ENCODE results near the gene EVL.

The EVL gene, protein sequence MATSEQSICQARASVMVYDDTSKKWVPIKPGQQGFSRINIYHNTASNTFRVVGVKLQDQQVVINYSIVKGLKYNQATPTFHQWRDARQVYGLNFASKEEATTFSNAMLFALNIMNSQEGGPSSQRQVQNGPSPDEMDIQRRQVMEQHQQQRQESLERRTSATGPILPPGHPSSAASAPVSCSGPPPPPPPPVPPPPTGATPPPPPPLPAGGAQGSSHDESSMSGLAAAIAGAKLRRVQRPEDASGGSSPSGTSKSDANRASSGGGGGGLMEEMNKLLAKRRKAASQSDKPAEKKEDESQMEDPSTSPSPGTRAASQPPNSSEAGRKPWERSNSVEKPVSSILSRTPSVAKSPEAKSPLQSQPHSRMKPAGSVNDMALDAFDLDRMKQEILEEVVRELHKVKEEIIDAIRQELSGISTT

DNA sequence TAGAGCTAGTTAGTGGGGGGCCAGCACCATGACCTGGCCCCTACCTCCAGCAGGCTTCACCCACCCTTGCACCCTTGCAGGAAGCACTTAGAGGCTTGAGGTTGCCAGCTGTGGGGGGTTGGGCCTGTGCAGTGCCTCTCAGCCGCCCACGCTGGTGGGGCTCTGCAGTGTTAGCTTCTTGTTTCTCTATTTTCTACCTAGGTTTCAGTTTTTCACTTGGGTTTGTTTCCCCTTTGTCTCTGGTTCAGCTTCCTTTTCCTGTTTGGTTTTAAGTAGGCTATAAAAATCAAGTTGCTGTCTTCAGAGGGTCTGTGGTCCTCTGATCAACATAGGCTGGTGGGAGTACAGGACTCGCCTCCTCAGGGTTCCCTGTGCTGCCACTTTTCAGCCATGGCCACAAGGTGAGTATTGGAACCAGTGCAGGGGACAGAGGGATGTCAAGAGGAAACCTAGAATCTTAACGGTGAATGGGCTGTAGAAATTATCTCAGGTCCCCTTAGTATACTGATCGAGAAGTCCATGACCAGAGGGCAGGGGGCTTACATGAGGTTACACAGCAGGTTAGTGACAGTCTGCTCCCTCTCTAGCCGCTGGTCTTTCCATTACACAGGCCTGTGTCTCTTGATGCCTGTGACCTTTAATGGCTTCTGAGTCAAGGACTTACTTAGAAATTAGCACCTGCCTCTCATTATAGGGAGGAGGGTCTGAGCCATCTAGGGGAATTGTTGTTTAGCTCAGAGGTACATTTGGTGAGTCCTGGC lies at the start of gene EVL:
Gene EVL, plus strand, starts transcription at position 312 of the 761 bp plus-strand sequence. Its CDS starts 79 bp downstream, at position 391.
- H3K4me3 ChIP-seq (ENCODE audit: low read depth in 1 of 5, low read length in 5 of 5), result peak within 1 kb of the TSS in 3 of 5 donors; percentile 21 to 42 (median 35)
- H3K9ac ChIP-seq (ENCODE audit: low read length in 5 of 5), result peak within 1 kb of the TSS in 2 of 5 donors; percentile 42 to 47
- H3K27ac ChIP-seq (ENCODE audit: low read depth, low read length), result no peak within 1 kb of the TSS
- H3K27me3 ChIP-seq (ENCODE audit: control insufficient read depth in 5 of 5, insufficient read depth in 4 of 5, low read length in 5 of 5), result no peaks in the 10 kb centered on the region
- peaks cover 0 to 40% (median 34%) of the 10 kb centered on the region in 5 donors for H3K4me1 ChIP-seq (ENCODE audit: control insufficient read depth in 5 of 5, insufficient read depth in 5 of 5, low read length in 5 of 5)
- no peaks in the 10 kb centered on the region for H3K36me3 ChIP-seq (ENCODE audit: control insufficient read depth in 5 of 5, insufficient read depth in 5 of 5, low read length in 5 of 5)
- no peaks in the 10 kb centered on the region for H3K9me3 ChIP-seq (ENCODE audit: control insufficient read depth in 5 of 5, low read length in 5 of 5)

DNA sequence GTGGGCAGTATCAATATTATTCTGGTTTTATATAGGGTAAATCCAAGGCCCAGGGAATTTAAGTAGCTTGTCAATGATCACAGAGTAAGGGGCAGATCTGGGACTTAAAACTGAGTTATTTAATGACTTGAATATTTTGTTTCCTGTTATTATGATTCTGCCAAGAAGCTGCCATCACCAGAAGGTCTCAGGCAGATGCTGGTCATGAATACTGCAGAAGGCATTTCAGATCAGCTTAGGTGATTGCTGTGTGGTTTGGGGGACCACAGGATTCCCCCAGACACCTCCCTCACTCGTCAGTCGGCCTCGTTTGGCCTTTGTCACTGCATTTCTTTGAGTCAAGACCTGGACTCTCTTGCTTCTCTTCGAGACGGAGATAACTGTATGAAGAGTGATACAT lies 47.7 kb upstream of the EVL start:
- H3K9me3 ChIP-seq (ENCODE audit: control insufficient read depth in 5 of 5, low read length in 5 of 5), result no peaks in the 10 kb centered on the region
- no peaks in the 10 kb centered on the region for H3K36me3 ChIP-seq (ENCODE audit: control insufficient read depth in 5 of 5, insufficient read depth in 5 of 5, low read length in 5 of 5)
- peaks cover 0 to 14% (median 11%) of the 10 kb centered on the region in 5 donors for H3K4me1 ChIP-seq (ENCODE audit: control insufficient read depth in 5 of 5, insufficient read depth in 5 of 5, low read length in 5 of 5)
- H3K27me3 ChIP-seq (ENCODE audit: control insufficient read depth in 5 of 5, insufficient read depth in 4 of 5, low read length in 5 of 5), result no peaks in the 10 kb centered on the region
- no peak overlapping the region for H3K27ac ChIP-seq (ENCODE audit: low read depth, low read length)
- H3K4me3 ChIP-seq (ENCODE audit: low read depth in 1 of 5, low read length in 5 of 5), result no peak overlapping the region
- H3K9ac ChIP-seq (ENCODE audit: low read length in 5 of 5), result no peak overlapping the region

DNA sequence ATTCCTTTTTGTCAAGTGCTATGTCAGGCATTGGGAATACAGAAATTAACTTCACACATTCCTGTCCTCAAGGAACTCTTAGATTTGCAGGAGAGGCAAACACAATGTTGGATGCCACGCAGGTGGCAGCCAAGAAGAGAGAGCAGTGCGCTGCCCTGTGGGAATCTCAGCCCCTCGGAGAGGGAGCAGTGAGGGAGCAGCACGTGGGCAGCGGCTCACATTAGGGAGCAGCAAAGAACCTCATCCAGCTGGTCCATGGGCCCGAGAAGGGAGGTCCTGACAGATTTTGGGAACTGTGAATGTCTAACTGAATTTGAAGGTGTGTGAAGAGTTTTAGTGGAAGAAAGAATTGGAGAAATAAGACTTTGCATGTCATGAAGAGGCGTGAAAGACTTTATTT lies 47.2 kb upstream of the EVL start:
- no peak overlapping the region for H3K4me3 ChIP-seq (ENCODE audit: low read depth in 1 of 5, low read length in 5 of 5)
- H3K27ac ChIP-seq (ENCODE audit: low read depth, low read length), result no peak overlapping the region
- H3K36me3 ChIP-seq (ENCODE audit: control insufficient read depth in 5 of 5, insufficient read depth in 5 of 5, low read length in 5 of 5), result no peaks in the 10 kb centered on the region
- no peak overlapping the region for H3K9ac ChIP-seq (ENCODE audit: low read length in 5 of 5)
- H3K4me1 ChIP-seq (ENCODE audit: control insufficient read depth in 5 of 5, insufficient read depth in 5 of 5, low read length in 5 of 5), result peaks cover 0 to 19% (median 15%) of the 10 kb centered on the region in 5 donors
- H3K9me3 ChIP-seq (ENCODE audit: control insufficient read depth in 5 of 5, low read length in 5 of 5), result no peaks in the 10 kb centered on the region
- no peaks in the 10 kb centered on the region for H3K27me3 ChIP-seq (ENCODE audit: control insufficient read depth in 5 of 5, insufficient read depth in 4 of 5, low read length in 5 of 5)

DNA sequence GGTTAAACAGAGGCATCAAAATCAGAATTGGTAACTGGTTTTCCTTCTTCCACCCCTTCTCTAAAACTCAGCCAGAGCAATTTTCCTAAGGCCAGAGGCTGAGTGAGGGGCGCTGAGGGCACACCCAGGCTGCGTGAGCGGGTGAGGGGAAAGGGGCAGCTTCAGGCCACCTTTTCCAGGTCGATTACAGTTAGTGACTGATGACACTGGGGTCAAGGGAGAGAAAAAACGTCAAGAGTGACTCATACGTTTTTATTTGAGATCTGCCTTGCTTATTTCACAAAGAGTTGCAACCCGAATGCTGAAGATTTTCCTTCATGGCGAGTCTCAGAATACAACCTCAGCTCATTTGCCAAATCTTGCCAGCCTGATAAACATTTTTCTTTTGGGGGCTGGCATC lies 46.7 kb upstream of the EVL start:
- Histone ChIP-seq H3K9ac (ENCODE audit: low read length in 5 of 5) (no peak overlapping the region), H3K4me1 (ENCODE audit: control insufficient read depth in 5 of 5, insufficient read depth in 5 of 5, low read length in 5 of 5) (peaks cover 0 to 19% (median 16%) of the 10 kb centered on the region in 5 donors), H3K27me3 (ENCODE audit: control insufficient read depth in 5 of 5, insufficient read depth in 4 of 5, low read length in 5 of 5) (no peaks in the 10 kb centered on the region), H3K9me3 (ENCODE audit: control insufficient read depth in 5 of 5, low read length in 5 of 5) (no peaks in the 10 kb centered on the region), H3K36me3 (ENCODE audit: control insufficient read depth in 5 of 5, insufficient read depth in 5 of 5, low read length in 5 of 5) (no peaks in the 10 kb centered on the region), H3K4me3 (ENCODE audit: low read depth in 1 of 5, low read length in 5 of 5) (no peak overlapping the region), H3K27ac (ENCODE audit: low read depth, low read length) (no peak overlapping the region)

DNA sequence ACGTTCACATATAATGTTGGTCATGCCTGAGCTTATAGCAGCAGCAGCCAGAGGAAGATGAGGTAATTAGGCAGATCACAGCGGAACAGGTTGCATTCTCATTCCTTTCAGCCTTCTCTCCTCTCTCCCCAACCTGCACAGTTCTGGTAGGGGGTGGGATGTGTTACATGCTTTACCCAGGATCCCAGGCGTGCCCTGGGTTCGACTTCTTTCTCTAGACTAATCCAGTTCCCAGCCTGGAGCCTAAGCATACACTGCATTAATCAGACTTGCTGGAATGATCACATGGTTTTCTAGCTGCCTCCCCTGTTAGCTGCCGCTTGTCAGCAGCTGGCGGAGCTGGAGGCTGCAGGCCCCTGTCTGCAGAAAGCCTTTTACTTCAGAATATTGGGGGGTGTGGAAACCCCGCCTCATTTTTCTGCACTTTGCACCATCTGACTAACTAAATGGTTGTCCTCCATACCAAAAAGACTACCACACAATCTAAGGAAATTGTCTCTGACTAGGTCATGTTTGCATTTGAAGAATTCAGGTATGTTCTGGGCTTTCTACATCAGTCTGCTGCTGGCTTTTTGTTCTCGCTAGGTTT lies 46.0 kb upstream of the EVL start:
- H3K9me3 ChIP-seq (ENCODE audit: control insufficient read depth in 5 of 5, low read length in 5 of 5), result no peaks in the 10 kb centered on the region
- H3K9ac ChIP-seq (ENCODE audit: low read length in 5 of 5), result no peak overlapping the region
- no peaks in the 10 kb centered on the region for H3K36me3 ChIP-seq (ENCODE audit: control insufficient read depth in 5 of 5, insufficient read depth in 5 of 5, low read length in 5 of 5)
- H3K27me3 ChIP-seq (ENCODE audit: control insufficient read depth in 5 of 5, insufficient read depth in 4 of 5, low read length in 5 of 5), result no peaks in the 10 kb centered on the region
- no peak overlapping the region for H3K27ac ChIP-seq (ENCODE audit: low read depth, low read length)
- peaks cover 0 to 20% (median 17%) of the 10 kb centered on the region in 5 donors for H3K4me1 ChIP-seq (ENCODE audit: control insufficient read depth in 5 of 5, insufficient read depth in 5 of 5, low read length in 5 of 5)
- no peak overlapping the region for H3K4me3 ChIP-seq (ENCODE audit: low read depth in 1 of 5, low read length in 5 of 5)

DNA sequence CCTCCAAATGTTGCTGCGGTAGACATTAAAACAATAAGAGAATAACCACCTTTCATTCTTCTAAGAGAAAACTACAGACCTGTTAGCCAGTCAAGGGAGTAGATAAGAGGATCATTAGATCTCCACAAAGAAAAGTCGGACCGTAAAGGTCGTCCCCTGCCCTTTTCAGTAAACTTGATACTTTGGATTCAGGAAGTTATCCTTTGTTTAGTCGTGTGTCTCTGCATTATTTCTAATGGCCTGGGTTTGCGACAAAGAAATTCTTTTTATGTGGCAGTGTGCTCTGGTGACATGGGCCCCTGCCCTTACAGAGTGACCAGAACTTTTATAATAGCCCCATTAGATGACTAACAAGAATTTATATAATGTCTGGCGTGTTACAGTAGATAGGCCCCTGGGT lies 44.6 kb upstream of the EVL start:
- no peak overlapping the region for H3K9ac ChIP-seq (ENCODE audit: low read length in 5 of 5)
- H3K27ac ChIP-seq (ENCODE audit: low read depth, low read length), result no peak overlapping the region

DNA sequence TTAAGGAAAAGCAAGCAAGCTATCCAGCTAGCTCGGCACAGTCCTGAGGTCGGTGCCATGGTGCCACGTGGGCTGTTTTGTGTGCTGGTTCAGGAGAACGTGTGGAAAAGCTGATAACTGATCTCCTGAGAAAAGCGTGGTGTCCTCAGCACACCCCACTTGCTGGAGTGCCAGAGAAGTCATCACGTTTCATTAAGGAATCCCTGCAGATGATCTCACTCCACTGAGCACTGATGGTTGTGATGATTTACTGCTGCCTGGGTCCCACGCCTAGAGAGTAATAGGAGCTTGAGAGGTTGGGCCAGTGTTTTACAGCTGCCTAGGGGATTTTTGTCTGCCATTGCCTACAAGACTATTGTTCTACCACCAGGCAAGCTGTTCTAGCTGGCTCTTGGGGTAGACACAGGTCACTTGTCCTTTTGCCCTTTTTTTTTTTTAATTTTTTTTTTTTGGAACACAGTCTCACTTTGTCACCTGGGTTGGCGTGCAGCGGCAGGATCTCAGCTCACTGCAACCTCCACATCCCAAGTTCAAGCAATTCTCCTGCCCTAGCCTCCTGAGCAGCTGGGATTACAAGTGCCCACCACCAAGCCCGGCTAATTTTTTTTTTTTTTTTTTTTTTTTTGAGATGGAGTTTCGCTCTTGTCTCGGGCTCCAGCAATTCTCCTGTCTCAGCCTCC lies 42.3 kb upstream of the EVL start:
- Histone ChIP-seq H3K27me3 (ENCODE audit: control insufficient read depth in 5 of 5, insufficient read depth in 4 of 5, low read length in 5 of 5) (no peaks in the 10 kb centered on the region), H3K9ac (ENCODE audit: low read length in 5 of 5) (no peak overlapping the region), H3K4me1 (ENCODE audit: control insufficient read depth in 5 of 5, insufficient read depth in 5 of 5, low read length in 5 of 5) (peaks cover 0 to 18% (median 12%) of the 10 kb centered on the region in 5 donors), H3K9me3 (ENCODE audit: control insufficient read depth in 5 of 5, low read length in 5 of 5) (no peaks in the 10 kb centered on the region), H3K27ac (ENCODE audit: low read depth, low read length) (no peak overlapping the region), H3K4me3 (ENCODE audit: low read depth in 1 of 5, low read length in 5 of 5) (no peak overlapping the region), H3K36me3 (ENCODE audit: control insufficient read depth in 5 of 5, insufficient read depth in 5 of 5, low read length in 5 of 5) (no peaks in the 10 kb centered on the region)

More for the DNA sequence above, 44.6 kb upstream of the EVL start:
- Histone ChIP-seq H3K9me3 (ENCODE audit: control insufficient read depth in 5 of 5, low read length in 5 of 5) (no peaks in the 10 kb centered on the region), H3K4me3 (ENCODE audit: low read depth in 1 of 5, low read length in 5 of 5) (no peak overlapping the region), H3K27me3 (ENCODE audit: control insufficient read depth in 5 of 5, insufficient read depth in 4 of 5, low read length in 5 of 5) (no peaks in the 10 kb centered on the region), H3K4me1 (ENCODE audit: control insufficient read depth in 5 of 5, insufficient read depth in 5 of 5, low read length in 5 of 5) (peaks cover 0 to 19% (median 12%) of the 10 kb centered on the region in 5 donors), H3K36me3 (ENCODE audit: control insufficient read depth in 5 of 5, insufficient read depth in 5 of 5, low read length in 5 of 5) (no peaks in the 10 kb centered on the region)

DNA sequence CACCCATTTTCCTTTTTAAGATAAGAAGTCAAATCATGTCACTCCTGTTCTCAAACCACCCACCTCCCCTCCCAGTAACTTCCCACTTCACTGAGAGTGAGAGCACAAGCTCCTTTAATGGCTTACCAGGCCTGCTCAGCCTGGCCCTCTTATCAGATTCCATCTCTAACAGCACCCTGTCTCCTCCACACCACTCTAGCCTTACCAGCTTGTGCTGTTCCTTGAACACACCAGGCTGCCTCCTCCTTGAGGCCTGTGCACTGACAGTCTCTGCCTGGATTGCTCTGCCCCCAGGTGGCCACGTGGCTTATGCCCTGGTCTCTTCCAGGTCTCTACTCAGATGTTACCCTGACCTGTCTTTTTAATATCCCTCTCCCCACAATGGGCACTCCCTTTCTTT lies 40.1 kb upstream of the EVL start:
- Histone ChIP-seq H3K27ac (ENCODE audit: low read depth, low read length) (no peak overlapping the region), H3K36me3 (ENCODE audit: control insufficient read depth in 5 of 5, insufficient read depth in 5 of 5, low read length in 5 of 5) (no peaks in the 10 kb centered on the region), H3K9me3 (ENCODE audit: control insufficient read depth in 5 of 5, low read length in 5 of 5) (no peaks in the 10 kb centered on the region), H3K27me3 (ENCODE audit: control insufficient read depth in 5 of 5, insufficient read depth in 4 of 5, low read length in 5 of 5) (no peaks in the 10 kb centered on the region), H3K4me3 (ENCODE audit: low read depth in 1 of 5, low read length in 5 of 5) (no peak overlapping the region), H3K9ac (ENCODE audit: low read length in 5 of 5) (no peak overlapping the region), H3K4me1 (ENCODE audit: control insufficient read depth in 5 of 5, insufficient read depth in 5 of 5, low read length in 5 of 5) (peaks cover 0 to 22% (median 14%) of the 10 kb centered on the region in 5 donors)

DNA sequence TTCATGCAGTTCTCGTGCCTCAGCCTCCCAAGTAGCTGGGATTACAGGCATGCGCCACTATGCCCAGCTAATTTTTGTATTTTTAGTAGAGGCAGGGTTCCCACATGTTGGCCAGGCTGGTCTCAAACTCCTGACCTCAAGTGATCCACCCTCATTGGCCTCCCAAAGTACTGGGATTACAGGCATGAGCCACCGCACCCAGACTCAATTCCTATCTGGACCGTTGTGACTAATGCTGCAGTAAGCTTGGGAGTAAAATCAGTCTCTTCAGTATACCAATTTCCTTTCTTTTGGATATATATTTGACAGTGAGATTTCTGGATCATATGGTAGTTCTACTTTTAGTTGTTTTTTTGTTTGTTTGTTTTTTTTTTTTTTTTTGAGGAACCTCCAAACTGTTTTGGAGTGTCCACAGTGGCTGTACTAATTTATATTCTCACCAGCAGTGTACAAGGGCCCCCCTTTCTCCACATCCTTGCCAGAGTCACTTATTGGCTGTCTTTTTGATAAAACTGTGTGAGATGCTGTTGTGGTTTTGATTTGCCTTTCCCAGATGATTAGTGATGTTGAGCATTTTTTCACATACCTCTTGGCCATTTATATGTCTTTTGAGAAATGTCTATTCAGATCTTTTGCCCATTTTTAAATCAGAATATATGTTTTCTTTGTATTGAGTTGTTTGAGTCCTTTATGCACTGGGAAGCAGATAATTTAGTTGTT lies 37.3 kb upstream of the EVL start:
- Histone ChIP-seq H3K27me3 (ENCODE audit: control insufficient read depth in 5 of 5, insufficient read depth in 4 of 5, low read length in 5 of 5) (no peaks in the 10 kb centered on the region), H3K9me3 (ENCODE audit: control insufficient read depth in 5 of 5, low read length in 5 of 5) (no peaks in the 10 kb centered on the region), H3K9ac (ENCODE audit: low read length in 5 of 5) (no peak overlapping the region), H3K4me1 (ENCODE audit: control insufficient read depth in 5 of 5, insufficient read depth in 5 of 5, low read length in 5 of 5) (peaks cover 4 to 41% (median 26%) of the 10 kb centered on the region in 5 donors), H3K4me3 (ENCODE audit: low read depth in 1 of 5, low read length in 5 of 5) (no peak overlapping the region), H3K27ac (ENCODE audit: low read depth, low read length) (no peak overlapping the region), H3K36me3 (ENCODE audit: control insufficient read depth in 5 of 5, insufficient read depth in 5 of 5, low read length in 5 of 5) (no peaks in the 10 kb centered on the region)

All from subcutaneous abdominal adipose tissue (tissue), 5 donors.